Measurements from ENCODE around the gene PRKCH.

The PRKCH gene

GRCh38 chr14:61338457-61338856, 17.1 kb downstream of the PRKCH start:
- Histone ChIP-seq H3K27ac (ENCODE audit: low read length) (no peak overlapping the region), H3K36me3 (replicated peaks; ENCODE audit: low read depth, low read length) (no peaks in the 10 kb centered on the region), H3K79me2 (ENCODE audit: low read length) (no peaks in the 10 kb centered on the region), H2AFZ (ENCODE audit: low read depth, low read length) (no peak overlapping the region), H3K9me3 (ENCODE audit: insufficient read depth, low read length) (no peaks in the 10 kb centered on the region), H3K4me1 (ENCODE audit: low read length) (no peaks in the 10 kb centered on the region), H3K4me3 (ENCODE audit: low read length) (no peak overlapping the region), H3K27me3 (ENCODE audit: low read depth, low read length) (no peaks in the 10 kb centered on the region), H3K9ac (ENCODE audit: low read length) (no peak overlapping the region), H3K4me2 (ENCODE audit: low read length) (no peak overlapping the region), H4K20me1 (ENCODE audit: insufficient read depth, low read length) (no peaks in the 10 kb centered on the region)
- no peak for TF ChIP-seq EZH2phosphoT487 (IDR thresholded peaks at IDR 0.05; ENCODE audit: low read depth)
- TF ChIP-seq CTCF (IDR thresholded peaks at IDR 0.05; ENCODE audit: low read depth, low read length) = no peak

DNA sequence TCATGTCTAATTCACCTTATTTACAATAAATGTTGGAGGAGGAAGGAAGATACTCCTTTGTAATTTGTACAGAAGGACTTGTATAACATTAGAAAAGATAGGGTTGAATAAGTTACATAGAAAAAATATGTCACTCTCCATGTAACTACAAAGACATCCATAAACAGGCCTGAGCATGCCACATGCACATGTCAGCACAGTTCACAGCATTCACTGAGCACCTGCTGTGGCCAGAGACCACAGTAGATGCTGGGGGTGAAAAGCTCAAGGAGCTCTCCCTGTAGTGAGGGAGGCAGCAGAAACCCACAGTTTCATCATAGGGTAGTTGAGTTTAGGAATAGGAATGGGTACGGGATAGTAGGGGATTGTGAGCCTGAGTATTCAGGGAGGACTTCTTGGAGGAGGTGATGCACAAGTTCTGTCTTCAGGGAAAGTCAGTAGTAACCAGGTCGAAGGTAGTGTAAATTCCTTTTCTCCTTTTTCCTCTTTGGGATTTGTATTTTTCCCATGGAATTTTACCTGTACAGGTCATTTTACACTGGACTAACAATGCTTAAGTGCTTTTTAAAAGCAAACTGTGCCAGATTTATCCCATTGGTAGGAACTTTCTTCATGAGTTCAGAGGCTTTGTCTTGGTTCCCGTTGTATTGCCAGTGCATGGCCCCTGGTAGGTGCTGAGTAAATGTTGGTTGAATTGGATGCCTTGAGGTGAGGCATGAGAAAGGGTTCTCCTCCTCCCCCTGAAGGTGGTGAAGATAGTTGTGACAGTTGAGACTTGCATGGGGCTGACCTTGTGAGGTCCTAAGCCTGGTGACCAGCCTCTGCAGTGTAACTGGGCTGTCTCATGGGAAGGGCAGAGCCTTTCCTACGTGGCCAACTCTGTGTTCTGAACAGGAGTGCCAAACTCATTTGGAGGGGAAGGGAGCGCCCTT, 20.2 kb downstream of the PRKCH start:
- Histone ChIP-seq H3K4me3 (ENCODE audit: low read length) (no peak overlapping the region), H3K4me1 (ENCODE audit: low read length) (peaks cover 9% of the 10 kb centered on the region; the same call in 1 of the 2 replicates), H4K20me1 (ENCODE audit: insufficient read depth, low read length) (no peaks in the 10 kb centered on the region), H2AFZ (ENCODE audit: low read depth, low read length) (no peak overlapping the region), H3K4me2 (ENCODE audit: low read length) (no peak overlapping the region), H3K27me3 (ENCODE audit: low read depth, low read length) (no peaks in the 10 kb centered on the region), H3K9me3 (ENCODE audit: insufficient read depth, low read length) (no peaks in the 10 kb centered on the region), H3K27ac (ENCODE audit: low read length) (no peak overlapping the region), H3K9ac (ENCODE audit: low read length) (no peak overlapping the region), H3K36me3 (replicated peaks; ENCODE audit: low read depth, low read length) (no peaks in the 10 kb centered on the region), H3K79me2 (ENCODE audit: low read length) (no peaks in the 10 kb centered on the region)
- TF ChIP-seq EZH2phosphoT487 (IDR thresholded peaks at IDR 0.05; ENCODE audit: low read depth) (no peak), CTCF (IDR thresholded peaks at IDR 0.05; ENCODE audit: low read depth, low read length) (no peak)

DNA sequence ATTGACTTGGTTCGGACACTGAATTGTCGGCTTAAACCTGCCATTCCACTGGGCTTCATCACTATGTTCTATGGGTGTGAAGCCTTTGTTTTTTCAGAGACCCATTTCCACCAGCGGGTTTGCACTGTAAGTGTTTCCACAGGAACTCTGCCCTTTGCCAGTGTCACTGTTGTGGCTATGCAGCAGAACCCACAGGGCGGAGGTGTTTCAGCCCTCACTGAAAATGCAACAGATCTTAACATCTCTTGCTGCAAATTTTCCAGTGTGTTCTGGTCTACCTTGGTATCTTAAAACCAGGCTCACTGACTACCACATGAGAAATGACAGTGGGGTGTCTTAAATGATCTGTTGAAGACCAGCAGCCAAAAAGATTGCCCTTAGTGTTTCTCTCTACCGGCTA, 21.1 kb downstream of the PRKCH start:
- no peaks in the 10 kb centered on the region for H3K36me3 ChIP-seq (replicated peaks; ENCODE audit: low read depth, low read length)
- H3K27me3 ChIP-seq (ENCODE audit: low read depth, low read length) = no peaks in the 10 kb centered on the region
- H2AFZ ChIP-seq (ENCODE audit: low read depth, low read length) = no peak overlapping the region
- H3K4me1 ChIP-seq (ENCODE audit: low read length) = peaks cover 9% of the 10 kb centered on the region; the same call in 1 of the 2 replicates
- no peak overlapping the region for H3K4me3 ChIP-seq (ENCODE audit: low read length)
- H3K79me2 ChIP-seq (ENCODE audit: low read length) = no peaks in the 10 kb centered on the region
- H3K9me3 ChIP-seq (ENCODE audit: insufficient read depth, low read length) = no peaks in the 10 kb centered on the region
- H3K4me2 ChIP-seq (ENCODE audit: low read length) = no peak overlapping the region
- H4K20me1 ChIP-seq (ENCODE audit: insufficient read depth, low read length) = no peaks in the 10 kb centered on the region
- H3K9ac ChIP-seq (ENCODE audit: low read length) = no peak overlapping the region
- H3K27ac ChIP-seq (ENCODE audit: low read length) = no peak overlapping the region
- TF ChIP-seq EZH2phosphoT487 (IDR thresholded peaks at IDR 0.05; ENCODE audit: low read depth) = no peak
- no peak for TF ChIP-seq CTCF (IDR thresholded peaks at IDR 0.05; ENCODE audit: low read depth, low read length)

DNA sequence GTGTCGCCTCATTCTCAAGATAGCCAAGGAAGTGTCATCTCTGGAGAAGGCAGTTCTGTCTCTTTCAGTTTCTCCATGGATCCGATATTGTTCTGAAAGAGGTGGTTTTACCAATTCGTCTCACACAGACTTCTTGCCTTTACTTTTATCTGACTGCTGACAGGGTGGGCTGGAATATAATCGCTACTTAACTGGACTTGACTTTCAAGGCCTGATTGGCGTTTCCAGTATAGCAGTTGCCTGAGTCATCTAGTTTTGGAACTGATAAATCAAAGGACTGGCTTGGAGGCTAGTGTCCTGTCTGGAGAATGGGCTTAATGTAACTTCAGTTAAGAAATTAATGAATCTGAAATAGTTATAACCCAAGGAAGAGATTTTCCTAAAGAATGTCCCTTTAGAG, 21.6 kb downstream of the PRKCH start:
- H3K4me3 ChIP-seq (ENCODE audit: low read length) = no peak overlapping the region
- H3K27me3 ChIP-seq (ENCODE audit: low read depth, low read length) = no peaks in the 10 kb centered on the region
- no peaks in the 10 kb centered on the region for H3K9me3 ChIP-seq (ENCODE audit: insufficient read depth, low read length)
- H3K4me2 ChIP-seq (ENCODE audit: low read length) = no peak overlapping the region
- no peaks in the 10 kb centered on the region for H4K20me1 ChIP-seq (ENCODE audit: insufficient read depth, low read length)
- no peak overlapping the region for H3K27ac ChIP-seq (ENCODE audit: low read length)
- no peak overlapping the region for H3K9ac ChIP-seq (ENCODE audit: low read length)
- no peaks in the 10 kb centered on the region for H3K36me3 ChIP-seq (replicated peaks; ENCODE audit: low read depth, low read length)
- no peak overlapping the region for H2AFZ ChIP-seq (ENCODE audit: low read depth, low read length)
- peaks cover 9% of the 10 kb centered on the region; the same call in 1 of the 2 replicates for H3K4me1 ChIP-seq (ENCODE audit: low read length)
- TF ChIP-seq CTCF (IDR thresholded peaks at IDR 0.05; ENCODE audit: low read depth, low read length) = no peak
- TF ChIP-seq EZH2phosphoT487 (IDR thresholded peaks at IDR 0.05; ENCODE audit: low read depth) = no peak
- H3K79me2 ChIP-seq (ENCODE audit: low read length) = no peaks in the 10 kb centered on the region
